Neural crest cell (in vitro differentiated cells): ENCODE measurements around the gene ABHD2. TPM values are rescaled to one million over a fixed set of nuclear protein-coding genes. Genes with fewer than 3 reads are reported as not detected.

ENCODE experiments used
- DNase-seq: peaks from one replicate; pipeline ENCODE4 v3.0.0; 2021; ENCODE audit warnings: low read depth, mixed read lengths, low spot score
- H3K27ac Mint-ChIP-seq: one replicate; pipeline ENCODE4 v1.8.0; 2021; ENCODE audit warnings: mild to moderate bottlenecking, mixed read lengths; ENCODE audit not compliant: unreplicated experiment
- H3K27me3 Mint-ChIP-seq: 2 replicates; pipeline ENCODE4 v1.8.0; 2021; ENCODE audit warnings: low read depth, mild to moderate bottlenecking, mixed read lengths
- H3K36me3 Mint-ChIP-seq: 2 replicates; pipeline ENCODE4 v1.8.0; 2021; ENCODE audit warnings: low read depth, mild to moderate bottlenecking, mixed read lengths
- H3K4me1 Mint-ChIP-seq: 2 replicates; pipeline ENCODE4 v1.8.0; 2021; ENCODE audit warnings: mixed read lengths
- H3K4me3 Mint-ChIP-seq: one replicate; pipeline ENCODE4 v1.8.0; 2021; ENCODE audit warnings: mild to moderate bottlenecking, mixed read lengths
- H3K9me3 Mint-ChIP-seq: 2 replicates; pipeline ENCODE4 v1.8.0; 2021; ENCODE audit warnings: mixed read lengths
- total RNA-seq: library from RNA; stranded (reverse); gene quantifications from 2 replicates; pipeline ENCODE4 v1.2.1, GENCODE V29; 2021
- TF ChIP-seq, protein P1 (sequence below): fragments of 200-600 bp; sonication (generic); conservative IDR thresholded peaks from 2 replicates; pipeline ENCODE4 v1.5.0; 2021; ENCODE audit warnings: antibody characterized with exemption, mild to moderate bottlenecking

The ABHD2 gene
- total RNA-seq, 1 donor from 2014 or later: 31.0 TPM

GRCh38 chr15:89149501-89150101 is 61.3 kb downstream of the ABHD2 start:
- no peak for DNase-seq
- no peak overlapping the region for H3K27ac Mint-ChIP-seq
- no peaks in the 10 kb centered on the region for H3K4me1 Mint-ChIP-seq
- TF ChIP-seq, protein P1, sequence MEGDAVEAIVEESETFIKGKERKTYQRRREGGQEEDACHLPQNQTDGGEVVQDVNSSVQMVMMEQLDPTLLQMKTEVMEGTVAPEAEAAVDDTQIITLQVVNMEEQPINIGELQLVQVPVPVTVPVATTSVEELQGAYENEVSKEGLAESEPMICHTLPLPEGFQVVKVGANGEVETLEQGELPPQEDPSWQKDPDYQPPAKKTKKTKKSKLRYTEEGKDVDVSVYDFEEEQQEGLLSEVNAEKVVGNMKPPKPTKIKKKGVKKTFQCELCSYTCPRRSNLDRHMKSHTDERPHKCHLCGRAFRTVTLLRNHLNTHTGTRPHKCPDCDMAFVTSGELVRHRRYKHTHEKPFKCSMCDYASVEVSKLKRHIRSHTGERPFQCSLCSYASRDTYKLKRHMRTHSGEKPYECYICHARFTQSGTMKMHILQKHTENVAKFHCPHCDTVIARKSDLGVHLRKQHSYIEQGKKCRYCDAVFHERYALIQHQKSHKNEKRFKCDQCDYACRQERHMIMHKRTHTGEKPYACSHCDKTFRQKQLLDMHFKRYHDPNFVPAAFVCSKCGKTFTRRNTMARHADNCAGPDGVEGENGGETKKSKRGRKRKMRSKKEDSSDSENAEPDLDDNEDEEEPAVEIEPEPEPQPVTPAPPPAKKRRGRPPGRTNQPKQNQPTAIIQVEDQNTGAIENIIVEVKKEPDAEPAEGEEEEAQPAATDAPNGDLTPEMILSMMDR: no peak
- peaks cover 13% of the 10 kb centered on the region for H3K36me3 Mint-ChIP-seq
- no peaks in the 10 kb centered on the region for H3K9me3 Mint-ChIP-seq
- no peak overlapping the region for H3K4me3 Mint-ChIP-seq
- H3K27me3 Mint-ChIP-seq: no peaks in the 10 kb centered on the region

GRCh38 chr15:89150287-89150686 is 62.0 kb downstream of the ABHD2 start:
- Mint-ChIP-seq H3K27me3 (no peaks in the 10 kb centered on the region), H3K4me1 (no peaks in the 10 kb centered on the region), H3K9me3 (no peaks in the 10 kb centered on the region), H3K4me3 (no peak overlapping the region), H3K36me3 (peaks cover 14% of the 10 kb centered on the region), H3K27ac (no peak overlapping the region)
- TF ChIP-seq, protein P1: no peak
- DNase-seq: no peak

DNA sequence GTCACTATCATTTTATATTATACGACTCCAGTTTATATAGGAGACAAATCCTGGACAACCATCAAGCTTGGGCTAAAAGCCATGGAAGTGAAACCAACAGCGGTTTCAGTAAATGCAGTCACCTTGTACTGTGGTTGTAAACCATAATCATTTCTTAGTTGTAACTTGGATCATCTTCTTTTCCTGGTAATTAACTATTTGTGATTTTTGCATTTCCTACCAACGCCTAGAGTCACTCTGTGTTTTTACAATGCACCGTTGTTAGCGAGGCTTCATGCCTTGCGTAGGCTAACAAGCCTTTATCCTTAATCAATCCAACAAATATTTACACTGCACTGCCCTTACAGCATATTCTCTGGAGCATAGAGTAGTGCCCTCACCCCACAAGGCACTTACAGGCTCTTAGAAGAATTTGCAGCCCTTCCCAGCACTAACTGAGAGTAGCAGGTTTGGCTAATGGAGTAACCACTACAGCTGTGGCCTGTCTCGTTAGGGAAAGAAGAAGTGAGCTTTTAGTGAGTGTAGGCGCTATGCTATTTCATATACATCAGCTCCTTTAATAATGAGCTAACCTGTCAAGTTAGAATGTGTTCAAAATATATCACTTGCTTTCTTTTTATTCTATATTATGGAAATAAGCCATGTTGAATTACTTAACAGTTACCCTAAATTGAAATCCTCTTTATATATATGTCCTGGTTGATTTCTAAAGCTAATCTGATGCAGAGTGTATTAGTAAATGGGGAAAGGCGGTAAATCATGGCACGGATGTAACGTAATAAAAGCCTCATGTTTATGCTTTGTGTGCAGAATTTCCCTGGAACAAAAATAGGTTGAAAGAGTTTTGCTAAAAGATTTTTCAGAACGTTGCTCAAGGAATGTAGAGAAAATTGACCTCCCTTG is 62.8 kb downstream of the ABHD2 start:
- Mint-ChIP-seq H3K4me1 (no peaks in the 10 kb centered on the region), H3K9me3 (no peaks in the 10 kb centered on the region), H3K27ac (no peak overlapping the region), H3K36me3 (peaks cover 15% of the 10 kb centered on the region), H3K27me3 (no peaks in the 10 kb centered on the region), H3K4me3 (no peak overlapping the region)
- TF ChIP-seq, protein P1: no peak
- DNase-seq: no peak

DNA sequence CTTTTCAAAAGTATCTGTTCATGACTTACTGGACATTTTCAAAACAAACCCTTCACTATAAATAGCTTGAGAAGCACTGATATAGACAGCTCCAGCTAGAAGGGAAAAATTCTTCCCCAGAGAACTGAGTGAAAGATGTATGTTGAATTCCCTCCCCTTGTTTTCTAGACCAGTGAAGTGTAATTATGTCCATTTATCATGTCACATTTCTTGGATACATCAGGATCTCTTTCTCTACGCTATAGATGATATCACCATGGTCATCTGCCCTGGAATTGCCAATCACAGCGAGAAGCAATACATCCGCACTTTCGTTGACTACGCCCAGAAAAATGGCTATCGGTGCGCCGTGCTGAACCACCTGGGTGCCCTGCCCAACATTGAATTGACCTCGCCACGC is 66.9 kb downstream of the ABHD2 start:
- Mint-ChIP-seq H3K4me1 (no peaks in the 10 kb centered on the region), H3K27me3 (no peaks in the 10 kb centered on the region), H3K36me3 (peaks cover 10% of the 10 kb centered on the region), H3K27ac (no peak overlapping the region), H3K9me3 (no peaks in the 10 kb centered on the region), H3K4me3 (no peak overlapping the region)
- TF ChIP-seq, protein P1: no peak
- DNase-seq: no peak

DNA sequence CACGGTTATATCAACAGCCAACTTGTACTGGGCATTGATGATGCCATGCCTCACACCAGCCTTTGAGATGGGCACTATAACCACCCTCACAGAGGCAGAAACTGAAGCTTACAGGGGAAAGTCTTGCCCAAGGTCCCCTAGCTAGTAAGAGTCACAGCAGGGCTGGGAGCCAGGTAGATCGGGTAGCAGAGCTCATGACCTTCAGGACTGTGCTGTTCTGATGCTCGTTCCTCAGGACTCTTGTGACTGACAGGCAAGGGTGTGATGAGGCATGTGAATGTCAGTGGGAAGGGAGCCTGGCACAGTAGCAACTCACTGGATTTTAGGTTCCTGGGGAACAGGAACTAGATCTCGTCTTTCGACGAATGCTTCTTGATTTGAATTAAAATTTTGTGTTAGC is 67.4 kb downstream of the ABHD2 start:
- Mint-ChIP-seq H3K4me3 (no peak overlapping the region), H3K36me3 (peaks cover 12% of the 10 kb centered on the region), H3K4me1 (no peaks in the 10 kb centered on the region), H3K27ac (no peak overlapping the region), H3K27me3 (no peaks in the 10 kb centered on the region), H3K9me3 (no peaks in the 10 kb centered on the region)
- DNase-seq: no peak
- TF ChIP-seq, protein P1: no peak
